OCI-LY7 (cell line): ENCODE data around the gene GSE1. TPM values are rescaled to one million over a fixed set of nuclear protein-coding genes. Genes with fewer than 3 reads are reported as not detected.

Source experiments
- BruUV-seq: library from RNA; stranded (reverse); fragments of 400-500 nt; replicated peaks from 2 replicates; lab custom pipeline; 2021; lab: Mats Ljungman, UMichigan
- CTCF ChIA-PET: fragments of 300-600 bp; sonication (Branson Sonifier 250); formaldehyde crosslinking; loops from one replicate; lab custom pipeline; 2022; ENCODE audit warnings: antibody characterized with exemption; ENCODE audit not compliant: unreplicated experiment; lab: Charles Lee
- POLR2A ChIA-PET: fragments of 300-600 bp; sonication (Branson Sonifier 250); formaldehyde crosslinking; loops from one replicate; lab custom pipeline; 2022; ENCODE audit warnings: antibody characterized with exemption; lab: Charles Lee
- DNase-seq: peaks from one replicate; pipeline ENCODE4 v3.0.0-alpha.2; 2015; ENCODE audit warnings: low spot score
- H2AFZ ChIP-seq: fragments of 200-600 bp; sonication (generic), shearing (Covaris generic); 2 replicates; pipeline ENCODE4 v1.6.1; 2014; ENCODE audit warnings: mild to moderate bottlenecking, antibody characterized with exemption, low read length, moderate library complexity
- H3K27ac ChIP-seq: fragments of 200-600 bp; sonication (generic); 2 replicates; pipeline ENCODE4 v1.5.1; 2014; ENCODE audit warnings: mixed run types, low read depth, mild to moderate bottlenecking, moderate library complexity, low read length, inconsistent platforms; ENCODE audit not compliant: poor library complexity, severe bottlenecking
- H3K36me3 ChIP-seq: fragments of 200-600 bp; sonication (generic); 2 replicates; pipeline ENCODE4 v1.6.1; 2014; ENCODE audit warnings: mild to moderate bottlenecking, antibody characterized with exemption, low read length, moderate library complexity, mixed read lengths; ENCODE audit not compliant: insufficient read depth
- H3K4me1 ChIP-seq: fragments of 200-600 bp; sonication (generic); 2 replicates; pipeline ENCODE4 v1.5.1; 2014; ENCODE audit warnings: mild to moderate bottlenecking, low read length; ENCODE audit not compliant: insufficient read depth, poor library complexity, severe bottlenecking
- H3K4me2 ChIP-seq: fragments of 200-600 bp; sonication (generic); 2 replicates; pipeline ENCODE4 v1.6.1; 2014; ENCODE audit warnings: mild to moderate bottlenecking, low read length
- H3K4me3 ChIP-seq: fragments of 200-600 bp; sonication (generic); 2 replicates; pipeline ENCODE4 v1.5.1; 2014; ENCODE audit warnings: mild to moderate bottlenecking, low read depth, low read length; ENCODE audit not compliant: poor library complexity, severe bottlenecking
- H3K79me2 ChIP-seq: fragments of 200-600 bp; sonication (generic); 2 replicates; pipeline ENCODE4 v1.6.1; 2016; ENCODE audit warnings: low read depth, mild to moderate bottlenecking, low read length, moderate library complexity, mixed read lengths; ENCODE audit not compliant: insufficient read depth
- H3K9me2 ChIP-seq: fragments of 200-600 bp; sonication (generic); 2 replicates; pipeline ENCODE4 v1.6.1; 2016; ENCODE audit warnings: mild to moderate bottlenecking, low read length, mixed read lengths; ENCODE audit not compliant: insufficient read depth
- H3K9me3 ChIP-seq: fragments of 200-600 bp; sonication (generic); 2 replicates; pipeline ENCODE4 v1.6.1; 2014; ENCODE audit warnings: mild to moderate bottlenecking, mixed run types, low read length, mixed read lengths
- H4K20me1 ChIP-seq: fragments of 200-600 bp; sonication (generic); 2 replicates; pipeline ENCODE4 v1.6.1; 2014; ENCODE audit warnings: mild to moderate bottlenecking, antibody characterized with exemption, low read length, moderate library complexity, mixed read lengths; ENCODE audit not compliant: insufficient read depth
- CTCF ChIP-seq: fragments of 200-600 bp; sonication (generic); conservative IDR thresholded peaks from 2 replicates; pipeline ENCODE4 v1.5.1; 2014; ENCODE audit warnings: mild to moderate bottlenecking, antibody characterized with exemption, low read length, moderate library complexity, mixed read lengths
- EZH2phosphoT487 ChIP-seq: fragments of 200-600 bp; sonication (generic); IDR thresholded peaks from 2 replicates; pipeline ENCODE4 v1.6.1; 2018; ENCODE audit warnings: low read depth, borderline replicate concordance, mild to moderate bottlenecking, mixed run types, antibody characterized with exemption, low read length, moderate library complexity, mixed read lengths
- intact Hi-C: fragments of 100-400 bp; cut with micrococcal nuclease; formaldehyde crosslinking; loops from one replicate; pipeline ENCODE4 v1.10.0; 2022; ENCODE audit not compliant: unreplicated experiment
- total RNA-seq, 2 experiments: library from RNA; depleted of rRNA in 1 of 2; stranded (reverse); fragments of >200 nt in 1 of 2; shearing (Covaris generic) in 1 of 2; gene quantifications; 2 replicates each; pipeline ENCODE4 v1.2.3, GENCODE V29; 2014 to 2022

The GSE1 gene
- total RNA-seq, 2 experiments from 2014 or later = 30.9 to 66.6 TPM

- Histone ChIP-seq H3K9me3 (no peaks in the 10 kb centered on the region), H2AFZ (no peak overlapping the region), H3K4me2 (no peak overlapping the region), H3K4me3 (no peak overlapping the region), H3K9me2 (no peaks in the 10 kb centered on the region), H4K20me1 (peaks cover 13% of the 10 kb centered on the region), H3K4me1 (peaks cover 7% of the 10 kb centered on the region), H3K79me2 (peaks cover 10% of the 10 kb centered on the region; the same call in 1 of the 2 replicates), H3K27ac (no peak overlapping the region), H3K36me3 (peaks cover 100% of the 10 kb centered on the region)
- DNase-seq = no peak
- TF ChIP-seq CTCF (no peak), EZH2phosphoT487 (no peak)
- ChIA-PET POLR2A (interaction anchor here (0.6 to 1.6 kb wide), 3 partner anchors 10 to 587 kb away, joined by 3 to 6 read pairs (median 4); no protein-coding TSS in a partner anchor), CTCF (no interaction called here)
- no TSS peak for BruUV-seq
- intact Hi-C loops = loop anchor here (5.0 kb wide), 1 partner anchor 38 kb away; no protein-coding TSS in a partner anchor
Observed at GRCh38 chr16:85678821-85679220, 65.7 kb downstream of the GSE1 start.

- no peak overlapping the region for H2AFZ ChIP-seq
- intact Hi-C loops = loop anchor here (5.0 kb wide), 1 partner anchor 37 kb away; no protein-coding TSS in a partner anchor
- no peak overlapping the region for H3K4me2 ChIP-seq
- H4K20me1 ChIP-seq = peaks cover 19% of the 10 kb centered on the region
- H3K36me3 ChIP-seq = peaks cover 100% of the 10 kb centered on the region
- H3K4me3 ChIP-seq = no peak overlapping the region
- peaks cover 20% of the 10 kb centered on the region for H3K79me2 ChIP-seq
- POLR2A ChIA-PET = no interaction called here
- H3K9me2 ChIP-seq = no peaks in the 10 kb centered on the region
- CTCF ChIA-PET = no interaction called here
- peaks cover 18% of the 10 kb centered on the region for H3K4me1 ChIP-seq
- no peak for DNase-seq
- TF ChIP-seq CTCF (no peak), EZH2phosphoT487 (no peak)
- BruUV-seq = no TSS peak
- H3K9me3 ChIP-seq = no peaks in the 10 kb centered on the region
- H3K27ac ChIP-seq = no peak overlapping the region
Observed at GRCh38 chr16:85679870-85680269, 66.7 kb downstream of the GSE1 start.

- Histone ChIP-seq H3K36me3 (peaks cover 99% of the 10 kb centered on the region), H3K27ac (no peak overlapping the region), H4K20me1 (peaks cover 19% of the 10 kb centered on the region), H3K4me2 (no peak overlapping the region), H3K9me2 (no peaks in the 10 kb centered on the region), H3K79me2 (peaks cover 26% of the 10 kb centered on the region), H3K4me3 (no peak overlapping the region), H3K4me1 (peaks cover 23% of the 10 kb centered on the region), H2AFZ (no peak overlapping the region), H3K9me3 (no peaks in the 10 kb centered on the region)
- no TSS peak for BruUV-seq
- no peak for TF ChIP-seq EZH2phosphoT487
- no peak for TF ChIP-seq CTCF
- no peak for DNase-seq
- ChIA-PET CTCF (no interaction called here), POLR2A (no interaction called here)
- intact Hi-C loops = no loop called here
Observed at GRCh38 chr16:85680352-85680944, 67.3 kb downstream of the GSE1 start.
